SW 1271 (cell line): ENCODE data around the gene STIMATE.

Experiments
- DNase-seq, 2 experiments: peaks; one replicate each; lab custom pipeline; 2025; lab: John Stamatoyannopoulos, UW

Gene STIMATE

GRCh38 chr3:52893723-52894122 lies 3.6 kb downstream of the STIMATE start:
- no peak for DNase-seq

- no peak for DNase-seq
Measured at GRCh38 chr3:52892625-52893311, 4.6 kb downstream of the STIMATE start.

GRCh38 chr3:52892290-52892624 lies 5.1 kb downstream of the STIMATE start:
- DNase-seq, result no peak

- DNase-seq, result no peak
Measured at GRCh38 chr3:52891615-52892081, 5.7 kb downstream of the STIMATE start.

- DNase-seq, result no peak
Measured at GRCh38 chr3:52891164-52891563, 6.2 kb downstream of the STIMATE start.

- DNase-seq, result no peak
Measured at GRCh38 chr3:52890735-52891134, 6.6 kb downstream of the STIMATE start.

- no peak for DNase-seq
Measured at GRCh38 chr3:52889901-52890300, 7.4 kb downstream of the STIMATE start.

- no peak for DNase-seq
Measured at GRCh38 chr3:52887166-52887565, 10.2 kb downstream of the STIMATE start.

GRCh38 chr3:52886049-52886730 lies 11.2 kb downstream of the STIMATE start:
- no peak for DNase-seq

GRCh38 chr3:52882377-52882776 lies 15.0 kb downstream of the STIMATE start:
- DNase-seq, result no peak

- DNase-seq, result no peak
Measured at GRCh38 chr3:52881871-52882270, 15.5 kb downstream of the STIMATE start.

- DNase-seq, result no peak
Measured at GRCh38 chr3:52880474-52880873, 16.9 kb downstream of the STIMATE start.

GRCh38 chr3:52880047-52880446 lies 17.3 kb downstream of the STIMATE start:
- DNase-seq, result no peak

- no peak for DNase-seq
Measured at GRCh38 chr3:52879581-52879980, 17.8 kb downstream of the STIMATE start.

GRCh38 chr3:52879090-52879489 lies 18.3 kb downstream of the STIMATE start:
- DNase-seq, result no peak

GRCh38 chr3:52877085-52877484 lies 20.3 kb downstream of the STIMATE start:
- DNase-seq, result no peak

- DNase-seq, result no peak
Measured at GRCh38 chr3:52874864-52875587, 22.3 kb downstream of the STIMATE start.

GRCh38 chr3:52874160-52874701 lies 23.1 kb downstream of the STIMATE start:
- no peak for DNase-seq

GRCh38 chr3:52873433-52874159 lies 23.8 kb downstream of the STIMATE start:
- no peak for DNase-seq

- no peak for DNase-seq
Measured at GRCh38 chr3:52872245-52872644, 25.1 kb downstream of the STIMATE start.

- DNase-seq, result no peak
Measured at GRCh38 chr3:52871761-52872160, 25.6 kb downstream of the STIMATE start.

- DNase-seq, result no peak
Measured at GRCh38 chr3:52870471-52870870, 26.9 kb downstream of the STIMATE start.
